Thyroid gland (tissue), 4 donors: ENCODE data around the gene MCEMP1. TPM values are rescaled to one million over a fixed set of nuclear protein-coding genes. Genes with fewer than 3 reads are reported as not detected.

Experiments used
- DNase-seq, 2 donors: peaks; one replicate each; pipeline ENCODE4 v3.0.0-alpha.2; 2019
- H3K27ac ChIP-seq, 3 donors: fragments of 200-600 bp; sonication (generic); 1 replicate in 2 of 3; 2 replicates in 1 of 3; pipeline ENCODE4 v1.5.1; 2016 to 2019; ENCODE audit warnings: mild to moderate bottlenecking in 1 of 3, moderate library complexity in 1 of 3
- H3K27me3 ChIP-seq: fragments of 200-600 bp; sonication (generic); one replicate; pipeline ENCODE4 v1.5.1; 2019
- H3K36me3 ChIP-seq, 2 donors: fragments of 200-600 bp; sonication (generic); one replicate each; pipeline ENCODE4 v1.5.1; 2016 to 2019
- H3K4me1 ChIP-seq, 2 donors: fragments of 200-600 bp; sonication (generic); one replicate each; pipeline ENCODE4 v1.5.1; 2017 to 2019
- H3K4me3 ChIP-seq, 3 donors: fragments of 200-600 bp; sonication (generic); replicated peaks in 1 of 3; 1 replicate in 2 of 3; 2 replicates in 1 of 3; pipeline ENCODE4 v1.5.1; 2016; ENCODE audit warnings: mild to moderate bottlenecking in 1 of 3
- H3K9me3 ChIP-seq: fragments of 200-600 bp; sonication (generic); one replicate; pipeline ENCODE4 v1.5.1; 2017
- POLR2A ChIP-seq, 2 donors: fragments of 450-650 bp; IDR thresholded peaks; one replicate each; pipeline ENCODE4 v1.6.1; 2017; ENCODE audit warnings: antibody characterized with exemption in 2 of 2, mild to moderate bottlenecking in 2 of 2, moderate library complexity in 1 of 2
- WGBS, 2 donors: methylation state at CpG; one replicate each; pipeline ENCODE4 v1.1.5; 2017; 5-methylcytosine and 5-hydroxymethylcytosine counted together
- intact Hi-C: fragments of 100-400 bp; cut with DNase I; formaldehyde crosslinking; loops from one replicate; pipeline ENCODE4 v1.15.1; 2023
- total RNA-seq, 4 donors: library from RNA; depleted of rRNA; stranded (reverse); fragments of >200 nt; gene quantifications; one replicate each; pipeline ENCODE4 v1.2.3, GENCODE V29; 2016
- TF ChIP-seq, protein P1 (sequence below), 6 experiments: fragments of 200-600 bp in 3 of 6; fragments of 450-650 bp in 3 of 6; sonication (generic) in 3 of 6; IDR thresholded peaks; one replicate each; pipeline ENCODE4 v1.5.1; 2016 to 2019; ENCODE audit warnings: antibody characterized with exemption in 6 of 6, mild to moderate bottlenecking in 2 of 6, inconsistent platforms in 1 of 6, moderate library complexity in 1 of 6

Gene MCEMP1
- total RNA-seq, 4 donors from 2014 or later: 0.54 to 1.7 TPM; not detected in 2

DNA sequence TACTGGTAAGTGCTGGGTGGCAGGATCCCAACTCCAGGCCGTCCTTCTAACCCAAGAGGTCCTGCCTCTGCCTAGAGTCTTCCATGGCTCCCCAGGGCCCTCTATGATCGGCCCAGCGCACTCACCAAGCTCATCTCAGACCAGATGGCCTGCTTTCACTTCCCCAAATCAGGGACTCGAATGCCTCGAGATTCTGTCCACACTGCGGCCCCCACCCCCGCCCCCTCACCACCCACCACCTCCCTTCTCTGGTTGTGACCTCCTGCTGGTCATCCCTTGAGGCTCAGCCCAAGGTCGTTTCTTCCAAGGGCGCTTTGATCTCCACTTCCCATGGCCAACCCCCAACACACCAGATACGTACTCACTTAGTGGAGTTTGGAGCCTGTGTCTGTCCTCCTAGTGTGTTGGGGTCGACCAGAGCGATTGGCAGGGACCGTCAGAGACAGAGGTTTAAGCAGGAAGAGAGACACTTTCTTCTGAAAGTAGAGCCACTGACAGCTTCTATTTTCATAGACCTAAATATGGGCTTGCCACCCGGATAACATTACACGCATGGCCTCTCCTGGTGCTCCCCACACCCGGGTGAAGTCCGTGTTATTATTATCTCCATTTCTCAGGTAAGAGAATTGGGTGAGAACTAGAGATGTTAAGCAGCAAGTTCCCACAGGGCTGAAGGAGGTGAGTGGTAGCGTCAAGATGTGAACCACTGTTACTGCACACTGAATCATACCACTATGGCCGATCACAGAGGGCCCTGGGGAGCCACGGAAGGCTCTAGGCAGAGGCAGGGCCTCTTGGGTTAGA, 25.0 kb downstream of the MCEMP1 start, which contains the start of gene FCER2:
Gene FCER2 (minus strand): TSS at position 478 of the 804 bp plus-strand sequence. CDS start 2,371 bp downstream, outside the sequence.
- Histone ChIP-seq H3K27me3 (no peaks in the 10 kb centered on the region), H3K4me3 (no peak within 1 kb of the TSS), H3K36me3 (no peaks in the 10 kb centered on the region), H3K9me3 (no peaks in the 10 kb centered on the region), H3K4me1 (no peaks in the 10 kb centered on the region), H3K27ac (no peak within 1 kb of the TSS)
- TF ChIP-seq POLR2A (IDR thresholded peaks at IDR 0.05): no peak
- TF ChIP-seq, protein P1, sequence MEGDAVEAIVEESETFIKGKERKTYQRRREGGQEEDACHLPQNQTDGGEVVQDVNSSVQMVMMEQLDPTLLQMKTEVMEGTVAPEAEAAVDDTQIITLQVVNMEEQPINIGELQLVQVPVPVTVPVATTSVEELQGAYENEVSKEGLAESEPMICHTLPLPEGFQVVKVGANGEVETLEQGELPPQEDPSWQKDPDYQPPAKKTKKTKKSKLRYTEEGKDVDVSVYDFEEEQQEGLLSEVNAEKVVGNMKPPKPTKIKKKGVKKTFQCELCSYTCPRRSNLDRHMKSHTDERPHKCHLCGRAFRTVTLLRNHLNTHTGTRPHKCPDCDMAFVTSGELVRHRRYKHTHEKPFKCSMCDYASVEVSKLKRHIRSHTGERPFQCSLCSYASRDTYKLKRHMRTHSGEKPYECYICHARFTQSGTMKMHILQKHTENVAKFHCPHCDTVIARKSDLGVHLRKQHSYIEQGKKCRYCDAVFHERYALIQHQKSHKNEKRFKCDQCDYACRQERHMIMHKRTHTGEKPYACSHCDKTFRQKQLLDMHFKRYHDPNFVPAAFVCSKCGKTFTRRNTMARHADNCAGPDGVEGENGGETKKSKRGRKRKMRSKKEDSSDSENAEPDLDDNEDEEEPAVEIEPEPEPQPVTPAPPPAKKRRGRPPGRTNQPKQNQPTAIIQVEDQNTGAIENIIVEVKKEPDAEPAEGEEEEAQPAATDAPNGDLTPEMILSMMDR (IDR thresholded peaks at IDR 0.05): no peak
- 56 to 64% methylated on average over 20 of the region's 20 CpGs for WGBS, 2 donors
- intact Hi-C loops: no loop called here
- DNase-seq: no peak

DNA sequence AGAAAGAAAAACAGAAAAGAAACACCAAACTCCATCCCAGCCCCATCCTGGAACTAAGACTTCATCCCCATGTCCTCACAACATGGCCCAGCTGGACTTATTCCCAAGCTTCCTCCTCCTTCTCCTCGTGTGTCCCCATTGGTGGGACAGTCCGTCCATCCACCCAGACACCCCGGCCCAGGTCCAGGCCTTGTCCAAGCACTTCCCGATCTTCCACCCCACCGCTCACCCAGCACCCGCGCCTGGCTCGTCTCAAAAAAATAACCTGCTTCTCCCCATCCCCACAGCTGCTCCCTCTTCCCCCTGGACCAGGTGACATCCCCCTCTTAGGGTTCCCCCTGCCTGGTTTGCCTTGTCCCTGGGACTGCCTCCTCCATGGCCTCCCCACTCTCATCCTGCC, 26.4 kb downstream of the MCEMP1 start:
- Histone ChIP-seq H3K4me3 (no peak overlapping the region), H3K27ac (no peak overlapping the region), H3K27me3 (no peaks in the 10 kb centered on the region), H3K36me3 (no peaks in the 10 kb centered on the region), H3K9me3 (no peaks in the 10 kb centered on the region), H3K4me1 (no peaks in the 10 kb centered on the region)
- DNase-seq: no peak
- intact Hi-C loops: no loop called here
- TF ChIP-seq, protein P1 (IDR thresholded peaks at IDR 0.05): no peak
- no peak for TF ChIP-seq POLR2A (IDR thresholded peaks at IDR 0.05)
- WGBS, 2 donors: 66 to 68% methylated on average over 8 of the region's 8 CpGs

DNA sequence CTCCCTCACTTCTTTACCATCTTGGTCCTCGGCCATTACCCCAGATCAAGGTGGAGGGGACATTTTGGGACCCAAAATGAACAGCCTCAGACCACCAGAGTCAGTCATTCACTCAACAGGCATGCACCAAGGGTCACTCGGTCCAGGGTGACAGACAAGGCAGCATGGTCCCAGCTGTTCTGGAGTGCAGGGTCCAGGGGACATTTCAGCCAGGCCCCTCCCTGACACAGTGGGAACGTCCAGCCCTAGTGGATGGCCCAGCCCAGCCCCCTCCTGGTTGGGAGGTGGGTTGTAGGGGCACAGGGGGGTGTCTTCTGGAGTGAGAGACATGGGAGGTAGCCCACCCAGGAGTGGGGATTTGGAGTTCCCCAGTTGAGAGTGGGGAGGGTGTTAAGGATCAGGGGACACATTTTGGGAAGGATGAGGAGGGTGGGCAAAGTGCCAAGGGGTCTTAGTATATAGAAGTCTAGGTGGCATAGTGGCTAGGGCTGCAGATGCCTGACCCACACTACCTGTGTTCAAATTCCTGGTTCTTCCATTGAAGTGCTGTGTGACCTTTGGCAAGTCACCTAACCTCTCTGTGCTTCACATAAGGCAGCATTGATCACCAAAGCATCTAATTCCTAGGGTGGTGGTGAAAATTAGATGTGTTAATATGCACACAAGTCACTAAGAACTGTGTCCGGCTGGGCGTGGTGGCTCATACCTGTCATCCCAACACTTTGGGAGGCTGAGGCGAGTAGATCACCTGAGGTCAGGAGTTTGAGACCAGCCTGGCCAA, 27.6 kb downstream of the MCEMP1 start:
- Histone ChIP-seq H3K9me3 (no peaks in the 10 kb centered on the region), H3K27me3 (no peaks in the 10 kb centered on the region), H3K4me3 (no peak overlapping the region), H3K4me1 (no peaks in the 10 kb centered on the region), H3K27ac (no peak overlapping the region), H3K36me3 (no peaks in the 10 kb centered on the region)
- intact Hi-C loops: no loop called here
- DNase-seq: no peak
- WGBS, 2 donors: 74 to 89% methylated on average over 5 to 6 of the region's 6 CpGs
- TF ChIP-seq, protein P1 (IDR thresholded peaks at IDR 0.05): no peak
- no peak for TF ChIP-seq POLR2A (IDR thresholded peaks at IDR 0.05)

DNA sequence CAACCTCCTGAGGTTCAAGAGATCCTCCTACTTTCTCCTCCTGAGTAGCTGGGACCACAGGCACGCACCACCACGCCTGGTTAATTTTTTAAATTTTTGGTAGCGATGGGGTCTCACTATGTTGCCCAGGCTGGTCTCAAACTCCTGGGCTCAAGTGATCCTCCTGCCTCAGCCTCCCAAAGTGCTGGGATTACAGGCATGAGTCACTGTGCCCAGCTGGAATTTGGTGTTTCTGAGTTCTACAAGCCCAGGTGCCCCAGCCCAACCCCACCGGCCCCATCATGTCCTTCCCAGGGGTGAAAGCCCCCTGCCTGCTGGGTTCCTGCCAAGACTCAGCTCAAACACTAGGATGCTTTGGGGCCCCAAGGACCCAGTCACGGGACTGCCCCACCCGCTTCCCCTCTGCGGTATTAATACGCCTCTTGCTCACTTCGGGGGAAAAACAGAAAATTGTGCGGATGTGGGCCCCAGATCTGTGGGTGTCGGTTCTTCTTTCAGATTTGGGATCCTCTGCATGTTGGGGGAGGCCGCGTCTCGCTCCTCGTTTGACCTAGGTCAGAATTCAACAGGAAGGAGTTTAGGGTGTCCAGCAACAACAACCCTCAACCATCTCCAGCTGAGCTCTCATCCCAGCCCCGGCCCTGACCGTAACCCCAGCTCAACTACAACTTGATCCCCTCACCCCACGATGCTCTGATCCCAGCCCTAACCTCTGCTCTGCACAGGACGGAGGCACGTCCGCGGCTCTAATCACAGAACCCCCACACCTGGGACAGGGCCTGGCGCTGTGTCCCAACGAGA, 28.7 kb downstream of the MCEMP1 start:
- Histone ChIP-seq H3K27me3 (no peaks in the 10 kb centered on the region), H3K9me3 (no peaks in the 10 kb centered on the region), H3K4me1 (no peaks in the 10 kb centered on the region), H3K36me3 (no peaks in the 10 kb centered on the region), H3K4me3 (no peak overlapping the region), H3K27ac (no peak overlapping the region)
- no peak for TF ChIP-seq POLR2A (IDR thresholded peaks at IDR 0.05)
- TF ChIP-seq, protein P1 (IDR thresholded peaks at IDR 0.05): no peak
- DNase-seq: peak in 1 of 2 donors; percentile 8
- intact Hi-C loops: no loop called here
- 65 to 74% methylated on average over 23 to 24 of the region's 24 CpGs for WGBS, 2 donors
